Stimulated activated CD8-positive, alpha-beta memory T cell treated with anti-CD3 and anti-CD28 coated beads, Interleukin-4, amount 100 ng/mL, for 1 hour (primary cell): ENCODE data around the gene PTPN2.

Source experiments
- DNase-seq, 2 donors: peaks; one replicate each; pipeline ENCODE4 v3.0.0-alpha.2; 2020; ENCODE audit warnings: low read depth in 2 of 2, low spot score in 1 of 2

PTPN2 gene

GRCh38 chr18:12860530-12860929 lies 23.5 kb downstream of the PTPN2 start:
- DNase-seq = no peak

GRCh38 chr18:12858991-12859390 lies 25.0 kb downstream of the PTPN2 start:
- no peak for DNase-seq

GRCh38 chr18:12857991-12858544 lies 26.0 kb downstream of the PTPN2 start:
- DNase-seq = no peak

GRCh38 chr18:12857215-12857905 lies 26.7 kb downstream of the PTPN2 start:
- DNase-seq = no peak

- no peak for DNase-seq
These were observed 28.1 kb downstream of the PTPN2 start for GRCh38 chr18:12855916-12856315.

GRCh38 chr18:12852566-12853315 lies 31.3 kb downstream of the PTPN2 start:
- no peak for DNase-seq

- no peak for DNase-seq
These were observed 32.3 kb downstream of the PTPN2 start for GRCh38 chr18:12851716-12852115.

- DNase-seq = no peak
These were observed 34.5 kb downstream of the PTPN2 start for GRCh38 chr18:12849548-12849947.

- no peak for DNase-seq
These were observed 35.6 kb downstream of the PTPN2 start for GRCh38 chr18:12848405-12848804.

GRCh38 chr18:12844391-12844790 lies 39.6 kb downstream of the PTPN2 start:
- DNase-seq = no peak

GRCh38 chr18:12843420-12844350 lies 40.4 kb downstream of the PTPN2 start:
- DNase-seq = no peak

- DNase-seq = no peak
These were observed 41.3 kb downstream of the PTPN2 start for GRCh38 chr18:12842459-12843380.

- no peak for DNase-seq
These were observed 43.0 kb downstream of the PTPN2 start for GRCh38 chr18:12841070-12841469.

GRCh38 chr18:12840382-12840781 lies 43.7 kb downstream of the PTPN2 start:
- no peak for DNase-seq

GRCh38 chr18:12839526-12840196 lies 44.4 kb downstream of the PTPN2 start:
- no peak for DNase-seq

- DNase-seq = no peak
These were observed 44.9 kb downstream of the PTPN2 start for GRCh38 chr18:12839057-12839525.

GRCh38 chr18:12838178-12838634 lies 45.8 kb downstream of the PTPN2 start:
- DNase-seq = no peak

- DNase-seq = no peak
These were observed 46.3 kb downstream of the PTPN2 start for GRCh38 chr18:12837747-12838146.

GRCh38 chr18:12836551-12836950 lies 47.5 kb downstream of the PTPN2 start:
- DNase-seq = no peak
